PC-9 (cell line): Measurements from ENCODE around the gene DPH1.

Source experiments
- EZH2 ChIP-seq: fragments of 200-600 bp; sonication (generic); IDR thresholded peaks from 2 replicates; pipeline ENCODE4 v1.8.0; 2017; ENCODE audit warnings: antibody characterized with exemption, low read depth
- TF ChIP-seq, protein P1 (sequence below): fragments of 200-600 bp; sonication (generic); conservative IDR thresholded peaks from 2 replicates; pipeline ENCODE4 v1.6.1; 2017; ENCODE audit warnings: mixed run types, antibody characterized with exemption, mild to moderate bottlenecking, moderate library complexity

DNA sequence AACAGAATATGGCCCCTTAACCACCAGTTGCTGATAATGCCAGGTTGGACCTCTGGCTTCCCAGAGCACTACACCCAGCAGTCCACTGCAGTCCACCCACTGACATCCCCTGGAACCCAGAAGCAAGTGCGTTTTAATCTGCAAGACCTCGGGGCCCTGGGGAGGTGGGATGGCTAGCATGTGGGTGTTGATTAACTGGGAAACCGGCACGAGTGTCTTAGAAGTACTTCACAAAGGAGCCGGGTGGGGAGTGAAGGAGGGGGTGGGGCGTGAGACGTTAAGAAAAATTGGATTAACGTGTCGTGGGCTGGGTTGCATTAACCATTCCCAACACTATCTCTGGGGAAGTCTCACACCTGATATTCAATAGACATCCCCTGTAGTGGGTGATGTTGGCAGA, 18.9 kb downstream of the DPH1 start:
- TF ChIP-seq, protein P1, sequence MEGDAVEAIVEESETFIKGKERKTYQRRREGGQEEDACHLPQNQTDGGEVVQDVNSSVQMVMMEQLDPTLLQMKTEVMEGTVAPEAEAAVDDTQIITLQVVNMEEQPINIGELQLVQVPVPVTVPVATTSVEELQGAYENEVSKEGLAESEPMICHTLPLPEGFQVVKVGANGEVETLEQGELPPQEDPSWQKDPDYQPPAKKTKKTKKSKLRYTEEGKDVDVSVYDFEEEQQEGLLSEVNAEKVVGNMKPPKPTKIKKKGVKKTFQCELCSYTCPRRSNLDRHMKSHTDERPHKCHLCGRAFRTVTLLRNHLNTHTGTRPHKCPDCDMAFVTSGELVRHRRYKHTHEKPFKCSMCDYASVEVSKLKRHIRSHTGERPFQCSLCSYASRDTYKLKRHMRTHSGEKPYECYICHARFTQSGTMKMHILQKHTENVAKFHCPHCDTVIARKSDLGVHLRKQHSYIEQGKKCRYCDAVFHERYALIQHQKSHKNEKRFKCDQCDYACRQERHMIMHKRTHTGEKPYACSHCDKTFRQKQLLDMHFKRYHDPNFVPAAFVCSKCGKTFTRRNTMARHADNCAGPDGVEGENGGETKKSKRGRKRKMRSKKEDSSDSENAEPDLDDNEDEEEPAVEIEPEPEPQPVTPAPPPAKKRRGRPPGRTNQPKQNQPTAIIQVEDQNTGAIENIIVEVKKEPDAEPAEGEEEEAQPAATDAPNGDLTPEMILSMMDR, result no peak
- no peak for TF ChIP-seq EZH2
